Gastroesophageal sphincter (tissue), 4 donors: ENCODE results near the gene ROR1. TPM values are rescaled to one million over a fixed set of nuclear protein-coding genes. Genes with fewer than 3 reads are reported as not detected.
"Not testable (repeated sequence)": the region's sequence is repeated elsewhere in the genome, so short reads cannot be mapped to it uniquely, and the experiment has no call there.

Experiments
- ATAC-seq: fragments of 150-250 bp; one replicate; pipeline ENCODE4 v1.9.1; 2016; ENCODE audit warnings: mild to moderate bottlenecking, moderate library complexity
- H3K27ac ChIP-seq, 4 donors: fragments of 200-600 bp; sonication (generic) in 3 of 4; 1 replicate in 3 of 4; 2 replicates in 1 of 4; pipeline ENCODE4 v1.5.1; 2016 to 2019
- H3K27me3 ChIP-seq: fragments of 200-600 bp; sonication (generic); one replicate; pipeline ENCODE4 v1.5.1; 2019
- H3K36me3 ChIP-seq, 2 donors: fragments of 200-600 bp; sonication (generic); one replicate each; pipeline ENCODE4 v1.5.1; 2019; ENCODE audit warnings: control low read depth in 1 of 2
- H3K4me1 ChIP-seq, 3 donors: fragments of 200-600 bp; sonication (generic); 1 replicate in 2 of 3; 2 replicates in 1 of 3; pipeline ENCODE4 v1.5.1; 2016 to 2019; ENCODE audit warnings: control low read depth in 2 of 3
- H3K4me3 ChIP-seq, 2 donors: fragments of 200-600 bp; sonication (generic); one replicate each; pipeline ENCODE4 v1.5.1; 2019; ENCODE audit warnings: mild to moderate bottlenecking in 1 of 2, moderate library complexity in 1 of 2
- H3K9me3 ChIP-seq, 3 donors: fragments of 200-600 bp; sonication (generic); one replicate each; pipeline ENCODE4 v1.5.1; 2017 to 2019; ENCODE audit warnings: control low read depth in 2 of 3
- EP300 ChIP-seq: sonication (generic); formaldehyde crosslinking; IDR thresholded peaks from one replicate; pipeline ENCODE4 v1.6.1; 2017; ENCODE audit warnings: antibody characterized with exemption, mild to moderate bottlenecking
- POLR2A ChIP-seq, 2 donors: fragments of 450-650 bp; IDR thresholded peaks; one replicate each; pipeline ENCODE4 v1.6.1; 2017; ENCODE audit warnings: antibody characterized with exemption in 2 of 2, mild to moderate bottlenecking in 2 of 2, moderate library complexity in 1 of 2
- POLR2AphosphoS5 ChIP-seq: sonication (generic); formaldehyde crosslinking; IDR thresholded peaks from one replicate; pipeline ENCODE4 v1.6.1; 2017; ENCODE audit warnings: antibody characterized with exemption
- WGBS, 2 donors: methylation state at CpG; one replicate each; pipeline ENCODE4 v1.1.5; 2018; ENCODE audit warnings: low coverage in 1 of 2; 5-methylcytosine and 5-hydroxymethylcytosine counted together
- total RNA-seq, 4 donors: library from RNA; depleted of rRNA; stranded (reverse); fragments of >200 nt; gene quantifications; one replicate each; pipeline ENCODE4 v1.1.0, GENCODE V29; 2016
- TF ChIP-seq, protein P1 (sequence below), 4 experiments: fragments of 200-600 bp in 2 of 4; fragments of 450-650 bp in 2 of 4; sonication (generic) in 1 of 4; IDR thresholded peaks; one replicate each; pipeline ENCODE4 v1.5.1; 2017 to 2019; ENCODE audit warnings: antibody characterized with exemption in 4 of 4, mild to moderate bottlenecking in 2 of 4, moderate library complexity in 2 of 4

ROR1 gene
- total RNA-seq, 4 donors from 2014 or later = 5.0 to 38.0 (median 8.3) TPM

DNA sequence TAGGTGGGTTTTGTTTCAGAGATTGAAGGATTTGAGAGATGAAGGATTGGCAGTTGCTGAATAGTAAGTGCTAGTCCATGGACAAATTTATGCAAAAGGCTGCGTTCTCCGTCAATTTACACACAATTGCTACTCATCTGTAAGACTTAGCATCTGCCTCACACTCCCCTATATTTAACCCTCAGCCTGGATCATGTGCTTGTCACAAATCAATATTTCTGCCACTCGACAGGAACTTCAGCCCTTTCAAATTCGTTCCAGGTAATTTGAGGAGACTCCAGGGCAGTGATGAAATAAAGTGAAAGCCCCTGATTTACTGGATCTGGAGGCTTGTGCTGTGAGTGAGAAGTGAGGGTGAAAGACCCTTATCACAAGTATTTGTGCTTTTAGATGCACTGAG is 324.0 kb downstream of the ROR1 start:
- ATAC-seq = no peak
- 73 to 74% methylated on average over 4 of the region's 4 CpGs for WGBS, 2 donors
- no peak overlapping the region for H3K4me3 ChIP-seq
- H3K4me1 ChIP-seq = peaks cover 0 to 10% (median 0%) of the 10 kb centered on the region in 3 donors
- no peaks in the 10 kb centered on the region for H3K27me3 ChIP-seq
- H3K9me3 ChIP-seq = no peaks in the 10 kb centered on the region
- H3K27ac ChIP-seq = no peak overlapping the region
- no peaks in the 10 kb centered on the region for H3K36me3 ChIP-seq
- TF ChIP-seq POLR2A (IDR thresholded peaks at IDR 0.05) = no peak
- TF ChIP-seq, protein P1, sequence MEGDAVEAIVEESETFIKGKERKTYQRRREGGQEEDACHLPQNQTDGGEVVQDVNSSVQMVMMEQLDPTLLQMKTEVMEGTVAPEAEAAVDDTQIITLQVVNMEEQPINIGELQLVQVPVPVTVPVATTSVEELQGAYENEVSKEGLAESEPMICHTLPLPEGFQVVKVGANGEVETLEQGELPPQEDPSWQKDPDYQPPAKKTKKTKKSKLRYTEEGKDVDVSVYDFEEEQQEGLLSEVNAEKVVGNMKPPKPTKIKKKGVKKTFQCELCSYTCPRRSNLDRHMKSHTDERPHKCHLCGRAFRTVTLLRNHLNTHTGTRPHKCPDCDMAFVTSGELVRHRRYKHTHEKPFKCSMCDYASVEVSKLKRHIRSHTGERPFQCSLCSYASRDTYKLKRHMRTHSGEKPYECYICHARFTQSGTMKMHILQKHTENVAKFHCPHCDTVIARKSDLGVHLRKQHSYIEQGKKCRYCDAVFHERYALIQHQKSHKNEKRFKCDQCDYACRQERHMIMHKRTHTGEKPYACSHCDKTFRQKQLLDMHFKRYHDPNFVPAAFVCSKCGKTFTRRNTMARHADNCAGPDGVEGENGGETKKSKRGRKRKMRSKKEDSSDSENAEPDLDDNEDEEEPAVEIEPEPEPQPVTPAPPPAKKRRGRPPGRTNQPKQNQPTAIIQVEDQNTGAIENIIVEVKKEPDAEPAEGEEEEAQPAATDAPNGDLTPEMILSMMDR (IDR thresholded peaks at IDR 0.05) = no peak
- no peak for TF ChIP-seq EP300
- no peak for TF ChIP-seq POLR2AphosphoS5

DNA sequence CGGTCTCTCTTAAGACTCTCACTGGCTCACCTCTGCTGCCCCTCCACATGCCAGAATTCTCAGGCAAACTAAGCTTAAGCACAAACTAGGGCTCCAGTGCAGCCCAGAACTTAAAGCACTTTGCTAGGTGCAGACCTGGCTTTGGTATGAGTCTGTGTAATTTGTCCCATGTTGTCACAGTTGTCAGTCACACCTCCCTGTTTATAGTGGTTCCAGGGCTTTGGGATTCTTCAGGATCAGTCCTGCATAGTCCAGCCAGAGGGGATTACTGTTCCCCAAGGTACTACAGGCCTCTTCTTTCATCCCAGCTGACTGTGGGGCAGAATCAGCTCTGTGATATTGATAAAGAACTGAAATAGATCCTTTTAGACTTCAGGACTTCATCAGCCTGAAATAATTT is 324.6 kb downstream of the ROR1 start:
- no peaks in the 10 kb centered on the region for H3K36me3 ChIP-seq
- WGBS, 2 donors = no CpG with 5 or more reads among the region's 1 CpG
- H3K9me3 ChIP-seq = no peaks in the 10 kb centered on the region
- no peak overlapping the region for H3K27ac ChIP-seq
- peaks cover 0 to 6% (median 0%) of the 10 kb centered on the region in 3 donors for H3K4me1 ChIP-seq
- no peak for ATAC-seq
- no peaks in the 10 kb centered on the region for H3K27me3 ChIP-seq
- TF ChIP-seq POLR2A (IDR thresholded peaks at IDR 0.05) (no peak), POLR2AphosphoS5 (no peak), EP300 (no peak)
- TF ChIP-seq, protein P1 (IDR thresholded peaks at IDR 0.05) = no peak
- no peak overlapping the region for H3K4me3 ChIP-seq

DNA sequence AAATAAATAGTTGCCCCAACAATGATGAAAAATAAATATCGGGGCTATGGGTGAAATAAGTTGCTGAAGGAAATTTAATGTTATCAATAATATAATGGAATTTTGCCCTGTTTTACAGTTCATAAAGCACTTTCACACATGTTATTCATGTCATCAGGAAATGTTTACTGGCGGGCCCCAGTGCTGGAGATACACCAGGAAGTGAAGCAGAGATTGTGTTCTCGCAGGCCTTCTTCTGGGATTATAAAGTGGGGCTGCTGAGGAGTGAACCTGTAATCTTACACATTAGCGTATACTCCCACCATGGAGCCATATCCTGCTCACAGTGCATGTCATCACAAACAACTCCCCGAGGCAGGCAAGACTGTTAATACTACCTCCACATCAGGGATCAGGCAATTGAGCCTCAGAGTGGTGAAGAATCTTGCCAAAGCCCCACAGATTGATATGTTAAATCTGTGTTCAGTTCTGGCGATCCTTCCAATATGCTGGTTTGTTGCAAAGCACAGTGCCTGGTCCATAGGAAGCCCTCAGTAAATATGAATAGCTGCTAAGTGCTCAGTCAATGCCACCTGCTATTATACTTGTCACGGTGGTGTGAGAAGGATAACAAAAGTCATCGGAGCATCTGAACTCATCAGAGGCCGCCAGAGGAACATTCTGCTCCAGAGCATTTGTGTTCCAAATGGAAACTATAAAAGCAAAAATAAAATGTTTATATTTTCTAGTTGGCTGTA is 325.2 kb downstream of the ROR1 start:
- Histone ChIP-seq H3K9me3 (no peaks in the 10 kb centered on the region), H3K36me3 (no peaks in the 10 kb centered on the region), H3K27ac (no peak overlapping the region), H3K27me3 (no peaks in the 10 kb centered on the region), H3K4me3 (no peak overlapping the region), H3K4me1 (peaks cover 0 to 5% (median 0%) of the 10 kb centered on the region in 3 donors)
- ATAC-seq = no peak
- TF ChIP-seq, protein P1 (IDR thresholded peaks at IDR 0.05) = no peak
- TF ChIP-seq EP300 = no peak
- no peak for TF ChIP-seq POLR2AphosphoS5
- WGBS, 2 donors = 72 to 81% methylated on average over 5 to 9 of the region's 9 CpGs

DNA sequence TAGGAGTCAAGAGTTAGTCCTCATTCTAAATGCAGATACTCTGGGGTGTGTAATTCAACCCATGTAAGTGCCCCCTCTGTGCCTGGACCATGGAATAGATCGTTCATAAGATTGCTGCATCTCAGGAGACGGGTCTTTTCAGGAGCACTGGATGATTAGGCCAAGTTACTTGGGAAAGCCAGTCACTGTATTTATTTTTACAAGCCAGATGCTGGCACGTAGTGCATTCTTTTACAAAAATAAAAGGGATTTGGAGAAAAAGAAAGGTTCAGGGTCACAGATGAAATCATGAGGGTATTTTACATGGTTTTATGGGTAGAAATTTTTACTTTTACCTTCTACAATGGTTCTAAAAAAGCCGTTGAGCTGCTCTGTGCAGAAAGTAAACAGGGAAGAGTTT is 327.0 kb downstream of the ROR1 start:
- no peak overlapping the region for H3K27ac ChIP-seq
- ATAC-seq = no peak
- no peaks in the 10 kb centered on the region for H3K27me3 ChIP-seq
- TF ChIP-seq, protein P1 (IDR thresholded peaks at IDR 0.05) = no peak
- TF ChIP-seq POLR2AphosphoS5 = no peak
- no peak for TF ChIP-seq EP300
- no peak for TF ChIP-seq POLR2A (IDR thresholded peaks at IDR 0.05)
- H3K4me1 ChIP-seq = peaks cover 0 to 5% (median 0%) of the 10 kb centered on the region in 3 donors
- no peak overlapping the region for H3K4me3 ChIP-seq
- WGBS, 2 donors = 78 to 87% methylated on average over 4 of the region's 4 CpGs
- no peaks in the 10 kb centered on the region for H3K36me3 ChIP-seq
- H3K9me3 ChIP-seq = no peaks in the 10 kb centered on the region

DNA sequence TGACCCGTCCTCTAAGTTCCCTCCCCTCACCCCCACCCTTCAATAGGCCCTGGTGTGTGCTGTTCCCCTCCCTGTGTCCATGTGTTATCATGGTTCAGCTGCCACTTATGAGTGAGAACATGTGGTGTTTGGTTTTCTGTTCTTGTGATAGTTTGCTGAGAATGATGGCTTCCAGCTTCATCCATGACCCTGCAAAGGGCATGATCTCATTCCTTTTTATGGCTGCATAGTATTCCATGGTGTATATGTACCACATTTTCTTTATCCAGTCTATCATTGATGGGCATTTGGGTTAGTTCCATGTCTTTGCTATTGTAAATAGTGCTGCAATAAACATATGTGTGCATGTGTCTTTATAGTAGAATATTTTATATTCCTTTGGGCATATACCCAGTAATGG is 330.8 kb downstream of the ROR1 start:
- not testable (repeated sequence) for H3K4me1 ChIP-seq, H3K36me3 ChIP-seq, H3K9me3 ChIP-seq, H3K27me3 ChIP-seq, H3K4me3 ChIP-seq, H3K27ac ChIP-seq, ATAC-seq
- WGBS, 2 donors = 100% methylated on average over 1 of the region's 1 CpG; no CpG with 5 or more reads in 1 of the 2 donors
